HEK293T (cell line): ENCODE results near the gene MESD.

Experiments used
- CTCF ChIA-PET: fragments of 350-600 bp; formaldehyde crosslinking; extraction: SDS; loops from one replicate; lab custom pipeline; 2021; ENCODE audit warnings: antibody characterized with exemption, inconsistent platforms; lab: Yijun Ruan, JAX
- POLR2A ChIA-PET: fragments of 350-600 bp; formaldehyde crosslinking; extraction: SDS; loops from one replicate; lab custom pipeline; 2020; ENCODE audit warnings: antibody characterized with exemption, inconsistent platforms; lab: Yijun Ruan, JAX
- DNase-seq: peaks from one replicate; pipeline ENCODE4 v3.0.0; 2012; ENCODE audit warnings: mixed read lengths; ENCODE audit errors: extremely low spot score
- ARNT ChIP-seq: fragments of 450-650 bp; IDR thresholded peaks from 2 replicates; pipeline ENCODE4 v1.6.1; 2017; ENCODE audit warnings: mild to moderate bottlenecking
- BHLHE40 ChIP-seq: fragments of 450-650 bp; IDR thresholded peaks from 2 replicates; pipeline ENCODE4 v1.6.1; 2016; ENCODE audit warnings: mild to moderate bottlenecking, moderate library complexity, borderline replicate concordance
- CTBP1 ChIP-seq: fragments of 450-650 bp; IDR thresholded peaks from 2 replicates; pipeline ENCODE4 v1.6.1; 2016; ENCODE audit warnings: borderline replicate concordance
- ELF4 ChIP-seq: fragments of 450-650 bp; IDR thresholded peaks from 2 replicates; pipeline ENCODE4 v1.6.1; 2017; ENCODE audit warnings: antibody characterized with exemption
- FOXA1 ChIP-seq: fragments of 450-650 bp; IDR thresholded peaks from 2 replicates; pipeline ENCODE4 v1.6.1; 2016; ENCODE audit warnings: mild to moderate bottlenecking
- FOXK2 ChIP-seq: fragments of 450-650 bp; IDR thresholded peaks from 2 replicates; pipeline ENCODE4 v1.6.1; 2016; ENCODE audit warnings: mild to moderate bottlenecking
- FOXM1 ChIP-seq: fragments of 450-650 bp; IDR thresholded peaks from 2 replicates; pipeline ENCODE4 v1.6.1; 2017; ENCODE audit warnings: mild to moderate bottlenecking, borderline replicate concordance
- HDGF ChIP-seq: fragments of 450-650 bp; IDR thresholded peaks from 2 replicates; pipeline ENCODE4 v1.6.1; 2017; ENCODE audit warnings: antibody characterized with exemption, borderline replicate concordance
- L3MBTL2 ChIP-seq: fragments of 450-650 bp; conservative IDR thresholded peaks from 2 replicates; pipeline ENCODE4 v1.6.1; 2016; ENCODE audit warnings: mild to moderate bottlenecking
- LEF1 ChIP-seq: fragments of 450-650 bp; IDR thresholded peaks from 2 replicates; pipeline ENCODE4 v1.6.1; 2017; ENCODE audit warnings: mild to moderate bottlenecking, borderline replicate concordance
- NFRKB ChIP-seq: fragments of 450-650 bp; IDR thresholded peaks from 2 replicates; pipeline ENCODE4 v1.6.1; 2016; ENCODE audit warnings: mild to moderate bottlenecking, moderate library complexity
- PKNOX1 ChIP-seq: fragments of 450-650 bp; IDR thresholded peaks from 2 replicates; pipeline ENCODE4 v1.6.1; 2016
- SP1 ChIP-seq: fragments of 450-650 bp; IDR thresholded peaks from 2 replicates; pipeline ENCODE4 v1.6.1; 2017
- SUZ12 ChIP-seq: fragments of 450-650 bp; IDR thresholded peaks from 2 replicates; pipeline ENCODE4 v1.6.1; 2016; ENCODE audit warnings: mild to moderate bottlenecking
- TARDBP ChIP-seq: fragments of 450-650 bp; IDR thresholded peaks from 2 replicates; pipeline ENCODE4 v1.6.1; 2016
- ZNF384 ChIP-seq: fragments of 450-650 bp; IDR thresholded peaks from 2 replicates; pipeline ENCODE4 v1.6.1; 2016

The MESD gene

GRCh38 chr15:80924278-80924677, 65.3 kb downstream of the MESD start:
- ChIA-PET CTCF (no interaction called here), POLR2A (interaction anchor here (0.8 kb wide), 1 partner anchor 11 kb away, joined by 4 read pairs; no protein-coding TSS in a partner anchor)
- DNase-seq, result no peak
- no peak for TF ChIP-seq FOXK2
- no peak for TF ChIP-seq L3MBTL2
- TF ChIP-seq ZNF384, result no peak
- no peak for TF ChIP-seq CTBP1
- TF ChIP-seq SP1, result no peak
- TF ChIP-seq TARDBP, result no peak
- TF ChIP-seq PKNOX1, result no peak
- no peak for TF ChIP-seq HDGF
- no peak for TF ChIP-seq NFRKB
- TF ChIP-seq ELF4, result no peak
- no peak for TF ChIP-seq ARNT
- no peak for TF ChIP-seq LEF1
- no peak for TF ChIP-seq FOXA1
- TF ChIP-seq FOXM1, result no peak
- TF ChIP-seq BHLHE40, result no peak
- TF ChIP-seq SUZ12, result no peak

- TF ChIP-seq FOXM1 (no peak), NFRKB (no peak), TARDBP (no peak), FOXK2 (no peak), CTBP1 (no peak), LEF1 (no peak), ELF4 (no peak), ZNF384 (no peak), BHLHE40 (no peak), L3MBTL2 (no peak), FOXA1 (no peak)
- POLR2A ChIA-PET, result no interaction called here
- CTCF ChIA-PET, result no interaction called here
- no peak for DNase-seq
These were observed 66.0 kb downstream of the MESD start for GRCh38 chr15:80923668-80924067.

GRCh38 chr15:80921736-80922410, 67.7 kb downstream of the MESD start:
- DNase-seq, result no peak
- POLR2A ChIA-PET, result no interaction called here
- TF ChIP-seq L3MBTL2 (no peak), CTBP1 (no peak), HDGF (no peak), ELF4 (no peak), FOXA1 (no peak), FOXM1 (no peak), SUZ12 (no peak), ARNT (no peak), PKNOX1 (no peak), NFRKB (no peak), FOXK2 (no peak), LEF1 (no peak), TARDBP (no peak), ZNF384 (no peak)
- CTCF ChIA-PET, result no interaction called here

GRCh38 chr15:80920271-80920699, 69.3 kb downstream of the MESD start:
- POLR2A ChIA-PET, result no interaction called here
- CTCF ChIA-PET, result no interaction called here
- DNase-seq, result no peak
- TF ChIP-seq ELF4 (no peak), ARNT (no peak), NFRKB (no peak), BHLHE40 (no peak), LEF1 (no peak), FOXK2 (no peak), L3MBTL2 (no peak), SUZ12 (no peak), TARDBP (no peak), SP1 (no peak), ZNF384 (no peak), FOXA1 (no peak), HDGF (no peak), CTBP1 (no peak), PKNOX1 (no peak), FOXM1 (no peak)

- no peak for DNase-seq
- TF ChIP-seq ARNT, result no peak
- TF ChIP-seq ZNF384, result no peak
- no peak for TF ChIP-seq FOXK2
- ChIA-PET POLR2A (no interaction called here), CTCF (no interaction called here)
These were observed 71.3 kb downstream of the MESD start for GRCh38 chr15:80918196-80918783.

- POLR2A ChIA-PET, result no interaction called here
- DNase-seq, result no peak
- no peak for TF ChIP-seq FOXK2
- no peak for TF ChIP-seq PKNOX1
- CTCF ChIA-PET, result no interaction called here
These were observed 73.6 kb downstream of the MESD start for GRCh38 chr15:80916056-80916455.
